ENCODE data around the gene HAL. TPM values are rescaled to one million over a fixed set of nuclear protein-coding genes. Genes with fewer than 3 reads are reported as not detected.

Gene HAL
- total RNA-seq, 1 experiment from 2014 or later: 0.39 TPM

GRCh38 chr12:96044017-96044942 is 48.1 kb upstream of the HAL start (continued):
- TF ChIP-seq ZNF281 (CRISPR knock-in tag; IDR thresholded peaks at IDR 0.05) (no peak), AR (CRISPR knock-in tag; IDR thresholded peaks at IDR 0.05) (no peak), ZNF416 (CRISPR knock-in tag; IDR thresholded peaks at IDR 0.05) (no peak), MLX (CRISPR knock-in tag; IDR thresholded peaks at IDR 0.05) (no peak), AFF4 (CRISPR knock-in tag; IDR thresholded peaks at IDR 0.05; ENCODE audit: borderline replicate concordance) (no peak), ZNF317 (CRISPR knock-in tag; IDR thresholded peaks at IDR 0.05; ENCODE audit: borderline replicate concordance, low read depth) (no peak), IRF2 (CRISPR knock-in tag; IDR thresholded peaks at IDR 0.05; ENCODE audit: borderline replicate concordance, low read depth) (no peak), USF1 (CRISPR knock-in tag; IDR thresholded peaks at IDR 0.05) (no peak), RELA (CRISPR knock-in tag; IDR thresholded peaks at IDR 0.05; ENCODE audit: borderline replicate concordance) (no peak), ZMAT4 (CRISPR knock-in tag; IDR thresholded peaks at IDR 0.05) (no peak)

- DNase-seq (ENCODE audit: low spot score) (no peak), ATAC-seq (no peak)
- peaks cover 2% of the 10 kb centered on the region; the same call in 1 of the 2 replicates for H3K4me1 Mint-ChIP-seq
- no peaks in the 10 kb centered on the region for H3K27me3 Mint-ChIP-seq (ENCODE audit: low read depth)
- no peak for TF ChIP-seq ZNF532 (CRISPR knock-in tag; IDR thresholded peaks at IDR 0.05; ENCODE audit: borderline replicate concordance)
- no peak overlapping the region for H3K4me3 Mint-ChIP-seq
- POLR2A ChIA-PET: no interaction called here
- no peaks in the 10 kb centered on the region for H3K36me3 Mint-ChIP-seq
- H3K27ac Mint-ChIP-seq: no peak overlapping the region
- CTCF ChIA-PET: interaction anchor here (0.7 kb wide), 2 partner anchors 174 to 346 kb away, joined by 3 read pairs; no protein-coding TSS in a partner anchor
- H3K9me3 Mint-ChIP-seq: no peaks in the 10 kb centered on the region
Measured at GRCh38 chr12:96041181-96041580, 45.0 kb upstream of the HAL start.

Measured in WTC11 (cell line).